Activated naive CD4-positive, alpha-beta T cell treated with anti-CD3 and anti-CD28 coated beads, Interleukin-2, amount 50 U/mL, for 24 hours (primary cell): ENCODE results near the gene ARHGEF17.

Source experiments
- H3K27ac Mint-ChIP-seq: one replicate; pipeline ENCODE4 v1.8.0; 2021; ENCODE audit warnings: mild to moderate bottlenecking, mixed read lengths
- H3K27me3 Mint-ChIP-seq: one replicate; pipeline ENCODE4 v1.8.0; 2021; ENCODE audit warnings: mixed read lengths
- H3K36me3 Mint-ChIP-seq: one replicate; pipeline ENCODE4 v1.8.0; 2021; ENCODE audit warnings: mixed read lengths
- H3K4me1 Mint-ChIP-seq: one replicate; pipeline ENCODE4 v1.8.0; 2021; ENCODE audit warnings: mixed read lengths
- H3K4me3 Mint-ChIP-seq: one replicate; pipeline ENCODE4 v1.8.0; 2021; ENCODE audit warnings: mild to moderate bottlenecking, mixed read lengths
- H3K9me3 Mint-ChIP-seq: one replicate; pipeline ENCODE4 v1.8.0; 2021; ENCODE audit warnings: mixed read lengths

Gene ARHGEF17

DNA sequence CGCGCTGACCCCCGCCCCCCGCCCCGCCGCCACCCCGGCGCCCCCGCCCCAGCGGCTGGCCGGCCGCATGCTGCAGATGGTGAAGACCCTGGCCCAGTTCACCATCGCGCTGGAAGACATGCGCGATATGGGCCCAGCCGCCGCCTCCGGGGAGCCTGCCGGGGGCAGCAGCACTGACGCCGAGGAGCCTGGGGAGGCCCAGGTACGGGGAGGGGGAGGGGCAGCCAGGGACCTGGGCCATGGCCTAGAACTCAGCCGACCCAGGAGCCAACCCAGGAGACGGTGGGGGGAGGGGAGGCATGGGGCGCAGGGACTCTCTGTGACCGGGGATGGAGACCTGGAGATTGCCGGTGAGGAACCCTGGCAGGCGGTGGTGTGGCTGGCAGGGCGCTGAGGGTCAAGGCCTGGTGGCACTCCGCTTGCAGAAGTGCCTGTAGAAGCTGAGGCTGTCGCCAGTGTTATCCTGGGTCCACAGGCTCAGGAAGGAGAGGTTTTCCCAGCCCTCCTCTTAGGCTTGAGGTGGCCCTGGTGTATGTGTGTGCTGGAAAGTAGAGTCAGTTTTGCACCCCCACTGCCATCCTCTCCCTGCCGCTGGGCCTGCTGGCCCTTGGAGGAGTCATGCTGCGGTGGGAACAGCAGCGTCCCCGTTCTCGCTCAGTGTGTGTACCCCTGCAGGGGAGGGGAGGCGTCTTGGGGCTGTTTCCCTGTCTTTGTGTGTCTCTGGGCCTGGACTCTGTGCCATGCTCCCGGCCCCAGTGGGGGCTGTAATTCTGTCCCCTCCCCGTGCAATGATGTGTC is 35.2 kb downstream of the ARHGEF17 start:
- Mint-ChIP-seq H3K4me1 (no peaks in the 10 kb centered on the region), H3K9me3 (no peaks in the 10 kb centered on the region), H3K27ac (no peak overlapping the region), H3K36me3 (no peaks in the 10 kb centered on the region), H3K4me3 (no peak overlapping the region), H3K27me3 (no peaks in the 10 kb centered on the region)

DNA sequence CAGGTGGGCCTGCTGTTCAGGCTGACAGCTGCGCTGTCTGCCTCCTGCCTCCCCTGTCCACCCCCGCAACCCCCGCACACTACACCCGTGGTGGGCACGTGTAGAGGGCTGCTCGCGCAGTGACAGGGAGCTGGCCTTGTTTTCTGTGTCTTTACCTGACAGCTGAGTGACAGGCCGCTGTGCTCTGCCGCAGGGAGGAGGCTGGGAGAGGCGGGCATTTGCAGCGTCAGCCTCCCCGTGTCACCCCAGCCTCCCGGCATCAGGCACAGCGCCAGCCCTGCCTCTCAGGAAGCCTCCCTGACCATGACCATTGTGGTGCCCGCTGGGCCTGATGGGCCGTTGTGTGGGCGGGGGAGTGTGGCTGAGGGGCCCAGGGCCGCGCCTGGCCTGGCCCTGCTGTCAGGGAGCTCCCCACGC is 36.1 kb downstream of the ARHGEF17 start:
- no peaks in the 10 kb centered on the region for H3K27me3 Mint-ChIP-seq
- H3K27ac Mint-ChIP-seq: no peak overlapping the region
- H3K9me3 Mint-ChIP-seq: no peaks in the 10 kb centered on the region
- no peaks in the 10 kb centered on the region for H3K36me3 Mint-ChIP-seq
- H3K4me1 Mint-ChIP-seq: no peaks in the 10 kb centered on the region
- no peak overlapping the region for H3K4me3 Mint-ChIP-seq

DNA sequence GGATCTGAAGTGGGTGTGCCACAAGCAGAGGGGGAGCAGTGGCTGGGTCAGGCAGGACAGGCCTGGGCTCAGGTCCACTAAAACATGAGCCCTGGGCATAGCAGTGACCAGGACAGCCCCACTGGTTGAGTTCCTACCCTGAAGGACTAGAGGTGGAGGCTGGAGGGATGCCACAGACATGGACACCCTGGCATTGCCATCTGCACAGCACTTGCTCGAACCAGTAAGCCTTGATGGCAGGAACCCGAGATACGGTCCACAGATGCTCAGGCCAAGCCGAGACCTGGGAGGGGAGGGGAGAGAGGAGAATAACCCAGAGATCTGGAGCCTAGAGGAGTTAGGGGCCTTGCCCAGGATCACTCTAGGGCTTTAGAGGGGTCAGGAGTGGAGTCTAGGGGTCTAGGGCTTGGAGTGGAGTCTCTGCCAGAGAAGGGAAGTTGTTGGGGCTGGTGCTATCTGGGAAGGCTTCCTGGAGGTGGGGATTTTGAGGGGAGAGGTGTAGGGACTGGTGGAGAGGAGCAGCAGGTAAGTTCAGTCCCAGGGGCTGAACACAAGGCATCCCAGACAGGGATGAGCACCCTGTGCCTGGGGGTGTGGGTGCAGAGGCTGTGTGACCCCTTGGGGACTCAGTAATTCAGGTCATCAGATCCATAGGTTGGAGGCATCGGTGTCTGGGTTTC is 37.5 kb downstream of the ARHGEF17 start:
- H3K36me3 Mint-ChIP-seq: no peaks in the 10 kb centered on the region
- H3K4me1 Mint-ChIP-seq: no peaks in the 10 kb centered on the region
- H3K27ac Mint-ChIP-seq: no peak overlapping the region
- H3K9me3 Mint-ChIP-seq: no peaks in the 10 kb centered on the region
- H3K27me3 Mint-ChIP-seq: no peaks in the 10 kb centered on the region
- no peak overlapping the region for H3K4me3 Mint-ChIP-seq

DNA sequence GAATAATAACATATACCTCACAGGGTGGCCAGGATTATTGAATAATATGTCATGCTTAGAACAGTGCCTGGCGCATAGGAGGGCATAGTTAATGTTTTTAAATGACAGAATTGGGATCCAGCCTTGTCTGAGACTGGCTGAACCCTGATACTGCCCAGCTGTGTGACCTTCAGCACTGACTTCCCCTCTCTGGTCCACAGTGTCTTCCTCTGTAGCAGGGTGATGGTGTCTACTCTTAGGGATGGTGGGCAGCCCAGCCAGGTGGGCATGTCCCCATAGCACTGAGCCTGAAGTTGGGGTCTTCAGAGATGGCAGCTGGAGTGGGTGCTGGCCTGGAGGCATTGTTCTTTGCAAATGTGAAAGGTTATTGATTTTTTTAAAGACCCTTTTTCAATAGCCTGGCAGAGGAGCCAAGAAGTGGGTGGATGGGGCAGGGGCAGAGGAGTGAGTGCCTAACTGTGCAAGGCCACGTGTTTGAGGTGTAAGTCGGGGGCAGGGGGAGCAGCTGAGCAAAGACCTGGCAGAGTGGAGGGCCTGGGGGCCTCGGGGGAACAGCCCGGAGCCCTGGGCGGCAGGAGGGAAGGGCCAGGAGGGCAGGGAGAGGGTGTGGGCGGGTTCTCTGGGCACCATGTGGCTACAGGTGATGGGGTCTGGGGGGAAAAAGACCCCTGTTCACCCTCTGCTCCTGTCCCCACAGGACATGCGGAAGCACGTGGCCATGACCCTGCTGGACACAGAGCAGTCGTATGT is 38.3 kb downstream of the ARHGEF17 start:
- no peak overlapping the region for H3K4me3 Mint-ChIP-seq
- no peak overlapping the region for H3K27ac Mint-ChIP-seq
- peaks cover 3% of the 10 kb centered on the region for H3K4me1 Mint-ChIP-seq
- H3K27me3 Mint-ChIP-seq: no peaks in the 10 kb centered on the region
- H3K9me3 Mint-ChIP-seq: no peaks in the 10 kb centered on the region
- no peaks in the 10 kb centered on the region for H3K36me3 Mint-ChIP-seq

DNA sequence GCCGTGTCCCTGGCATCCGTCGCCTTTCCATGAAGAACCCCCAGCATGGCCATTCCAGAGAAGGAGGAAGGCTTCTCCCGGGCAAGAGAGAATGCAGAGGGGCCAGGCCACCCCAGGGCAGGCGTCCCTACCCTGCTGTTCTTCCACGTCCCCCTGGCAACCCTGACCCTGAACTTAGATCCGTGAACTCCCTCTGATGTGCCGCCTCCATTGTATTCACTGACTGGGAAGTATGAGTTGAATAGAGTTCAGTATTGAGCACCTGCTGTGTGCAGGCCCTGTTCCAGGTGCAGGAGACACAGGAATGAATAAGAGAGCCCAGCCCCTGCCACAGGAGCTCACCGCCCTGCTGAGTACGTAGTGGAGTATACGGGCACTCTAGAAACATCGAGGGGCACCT is 39.0 kb downstream of the ARHGEF17 start:
- no peaks in the 10 kb centered on the region for H3K36me3 Mint-ChIP-seq
- no peaks in the 10 kb centered on the region for H3K9me3 Mint-ChIP-seq
- no peak overlapping the region for H3K4me3 Mint-ChIP-seq
- no peak overlapping the region for H3K27ac Mint-ChIP-seq
- H3K4me1 Mint-ChIP-seq: peaks cover 4% of the 10 kb centered on the region
- no peaks in the 10 kb centered on the region for H3K27me3 Mint-ChIP-seq

DNA sequence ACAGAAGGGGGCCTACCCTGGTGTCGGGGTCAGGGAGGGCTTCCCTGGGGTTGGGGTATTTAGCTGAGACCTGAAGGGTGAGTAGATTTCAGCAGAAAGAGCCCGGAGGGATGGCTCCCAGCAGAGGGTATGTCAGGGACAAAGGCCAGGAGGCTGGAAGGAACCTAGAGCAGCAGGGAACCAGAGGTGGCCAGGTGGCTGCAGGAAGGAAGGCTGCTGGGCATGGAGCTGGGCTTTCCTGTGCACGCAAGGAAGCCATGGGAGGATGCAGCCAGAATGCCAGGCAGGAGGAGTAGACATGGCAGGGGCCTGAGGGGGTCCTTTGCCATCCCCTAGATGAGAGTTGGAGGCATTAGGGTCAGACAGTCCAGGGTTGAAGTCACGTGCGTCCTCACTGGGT is 40.8 kb downstream of the ARHGEF17 start:
- no peak overlapping the region for H3K4me3 Mint-ChIP-seq

DNA sequence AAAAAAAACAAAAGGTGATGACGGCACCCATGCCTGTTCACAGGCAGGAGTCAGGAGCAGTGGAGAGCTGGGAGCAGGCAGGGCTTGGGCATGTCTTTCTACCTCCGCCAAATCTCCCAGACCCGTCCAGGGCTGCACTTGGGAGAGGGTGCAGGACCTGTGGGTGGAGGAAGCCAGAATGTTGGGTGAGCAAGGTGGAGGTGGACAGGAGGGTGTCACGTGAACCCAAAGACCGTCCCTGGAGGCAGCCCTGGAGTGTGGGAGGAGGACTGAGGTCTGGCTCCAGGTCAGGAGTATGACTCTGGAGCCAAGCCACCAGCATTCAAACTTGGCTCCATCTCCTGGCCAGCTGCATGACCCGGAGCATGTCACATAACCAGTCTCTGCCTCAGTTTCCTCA is 41.6 kb downstream of the ARHGEF17 start:
- H3K27ac Mint-ChIP-seq: no peak overlapping the region
- no peaks in the 10 kb centered on the region for H3K27me3 Mint-ChIP-seq

More for the DNA sequence above, 40.8 kb downstream of the ARHGEF17 start:
- Mint-ChIP-seq H3K9me3 (no peaks in the 10 kb centered on the region), H3K36me3 (no peaks in the 10 kb centered on the region), H3K4me1 (peaks cover 4% of the 10 kb centered on the region), H3K27ac (no peak overlapping the region), H3K27me3 (no peaks in the 10 kb centered on the region)

DNA sequence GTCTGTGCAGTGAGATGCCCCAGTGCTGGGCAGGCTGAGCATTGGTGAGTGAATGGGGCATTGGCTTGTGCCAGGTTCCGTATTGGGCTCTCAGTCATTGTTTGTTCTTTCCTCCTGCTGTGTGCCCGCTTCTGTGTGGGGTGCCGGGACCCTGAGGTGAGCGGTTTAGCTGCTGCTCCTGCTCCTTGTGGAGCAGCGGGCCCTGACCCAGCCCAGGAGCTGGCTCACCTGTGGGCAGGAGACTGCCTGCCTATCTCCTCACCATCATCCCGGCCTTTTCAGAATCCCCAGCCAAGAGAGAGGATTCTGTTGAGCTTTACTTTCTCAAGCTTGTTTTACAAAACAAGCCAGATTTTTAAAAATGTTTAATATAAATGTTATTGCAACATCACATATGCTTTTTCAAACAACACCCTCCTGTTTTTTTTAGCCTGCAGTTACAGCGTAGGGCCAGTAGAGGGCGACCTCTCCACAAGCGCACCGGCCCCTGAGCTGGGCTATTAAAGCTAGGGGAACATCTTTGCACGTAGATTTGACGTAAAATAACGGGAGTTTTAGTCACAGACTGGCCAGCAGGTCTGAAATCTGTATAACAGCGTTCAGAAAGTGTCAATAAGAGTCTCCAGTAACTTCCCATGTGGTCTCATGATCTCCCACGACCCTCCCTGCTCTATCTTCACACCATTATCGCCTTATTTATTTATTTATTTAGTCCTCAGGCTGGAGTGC is 43.0 kb downstream of the ARHGEF17 start:
- no peaks in the 10 kb centered on the region for H3K9me3 Mint-ChIP-seq
- H3K27ac Mint-ChIP-seq: no peak overlapping the region
- no peaks in the 10 kb centered on the region for H3K36me3 Mint-ChIP-seq
- H3K4me3 Mint-ChIP-seq: no peak overlapping the region
- no peaks in the 10 kb centered on the region for H3K27me3 Mint-ChIP-seq
- peaks cover 4% of the 10 kb centered on the region for H3K4me1 Mint-ChIP-seq

More for the DNA sequence above, 41.6 kb downstream of the ARHGEF17 start:
- H3K36me3 Mint-ChIP-seq: no peaks in the 10 kb centered on the region
- H3K9me3 Mint-ChIP-seq: no peaks in the 10 kb centered on the region
- peaks cover 4% of the 10 kb centered on the region for H3K4me1 Mint-ChIP-seq
- no peak overlapping the region for H3K4me3 Mint-ChIP-seq

DNA sequence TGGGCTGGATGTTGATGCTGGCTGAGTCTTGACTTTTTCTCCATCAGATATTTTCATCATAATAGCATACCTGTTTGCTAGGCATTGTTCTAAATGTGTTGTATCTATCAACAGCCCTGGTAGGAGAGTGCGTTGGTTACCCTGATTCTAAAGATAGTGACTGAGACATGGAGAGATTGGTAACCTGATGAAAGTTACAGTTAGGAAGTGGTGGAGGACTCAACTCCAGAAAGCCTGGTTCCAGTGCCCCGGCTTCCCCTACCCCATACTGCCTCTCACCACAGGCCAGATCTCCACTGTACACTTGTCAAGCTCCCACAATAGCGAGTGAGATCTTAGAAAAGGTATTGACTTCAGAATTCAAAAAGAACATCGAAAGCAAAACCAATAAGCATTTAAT is 45.3 kb downstream of the ARHGEF17 start:
- H3K36me3 Mint-ChIP-seq: no peaks in the 10 kb centered on the region
- H3K27ac Mint-ChIP-seq: no peak overlapping the region

DNA sequence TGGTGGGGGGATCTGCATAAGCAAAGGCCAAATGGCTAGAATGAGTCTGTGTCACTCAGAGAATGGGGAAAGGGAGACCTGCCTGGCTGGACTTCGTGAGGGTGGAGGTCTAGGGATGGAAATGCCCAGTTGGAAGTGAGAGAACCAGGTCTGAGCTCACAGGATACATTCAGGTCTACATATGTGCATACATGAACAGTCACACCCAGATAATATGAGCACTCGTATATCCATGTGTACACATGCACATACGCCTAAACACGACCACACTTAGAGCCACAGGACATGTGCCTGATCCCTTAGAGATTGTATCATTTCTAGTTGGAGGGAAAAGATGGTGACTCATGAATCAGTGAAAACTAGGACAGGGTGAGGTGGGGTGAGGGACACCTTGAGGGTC is 47.0 kb downstream of the ARHGEF17 start:
- Mint-ChIP-seq H3K4me3 (no peak overlapping the region), H3K27ac (no peak overlapping the region), H3K27me3 (no peaks in the 10 kb centered on the region), H3K4me1 (peaks cover 4% of the 10 kb centered on the region), H3K9me3 (no peaks in the 10 kb centered on the region), H3K36me3 (no peaks in the 10 kb centered on the region)

More for the DNA sequence above, 45.3 kb downstream of the ARHGEF17 start:
- Mint-ChIP-seq H3K27me3 (no peaks in the 10 kb centered on the region), H3K4me3 (no peak overlapping the region), H3K9me3 (no peaks in the 10 kb centered on the region), H3K4me1 (peaks cover 4% of the 10 kb centered on the region)

DNA sequence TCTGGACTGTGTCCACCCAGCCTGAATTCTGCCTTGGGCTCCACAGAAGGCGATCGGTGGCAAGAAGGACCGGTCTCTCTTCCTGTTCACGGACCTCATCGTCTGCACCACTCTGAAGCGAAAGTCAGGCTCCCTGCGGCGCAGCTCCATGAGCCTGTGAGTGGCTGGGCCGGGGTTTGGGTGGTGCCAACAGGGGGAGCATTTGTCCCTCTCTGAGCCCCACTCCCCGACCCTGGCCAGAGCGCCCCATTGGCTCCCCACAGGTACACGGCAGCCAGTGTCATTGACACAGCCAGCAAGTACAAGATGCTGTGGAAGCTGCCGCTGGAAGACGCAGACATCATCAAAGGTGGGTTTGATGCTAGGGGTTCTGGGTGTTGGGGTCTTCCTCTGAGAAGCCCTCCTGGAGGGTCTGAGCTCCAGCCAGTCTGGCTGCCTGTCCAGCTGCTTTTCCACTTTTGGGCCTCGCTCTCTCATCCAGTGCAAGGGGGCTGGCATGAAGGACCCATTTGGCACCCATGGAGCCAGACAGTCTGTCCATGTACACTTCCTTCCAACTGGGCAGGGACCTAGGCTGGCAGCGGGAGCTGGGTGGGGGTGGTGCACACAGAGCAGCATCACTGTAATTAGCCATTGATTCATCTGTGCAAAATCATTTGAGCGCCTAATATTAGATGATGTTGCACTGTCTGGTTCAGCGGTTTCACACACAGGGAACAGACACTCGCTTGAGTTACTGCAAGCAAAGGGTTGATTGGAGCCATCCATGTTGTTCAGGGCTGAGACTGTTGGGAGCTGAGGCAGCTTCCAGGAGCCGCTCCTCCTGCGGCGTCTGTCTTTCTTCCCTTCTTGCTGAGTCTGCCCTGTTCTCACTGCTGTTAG is 49.1 kb downstream of the ARHGEF17 start:
- no peak overlapping the region for H3K4me3 Mint-ChIP-seq

DNA sequence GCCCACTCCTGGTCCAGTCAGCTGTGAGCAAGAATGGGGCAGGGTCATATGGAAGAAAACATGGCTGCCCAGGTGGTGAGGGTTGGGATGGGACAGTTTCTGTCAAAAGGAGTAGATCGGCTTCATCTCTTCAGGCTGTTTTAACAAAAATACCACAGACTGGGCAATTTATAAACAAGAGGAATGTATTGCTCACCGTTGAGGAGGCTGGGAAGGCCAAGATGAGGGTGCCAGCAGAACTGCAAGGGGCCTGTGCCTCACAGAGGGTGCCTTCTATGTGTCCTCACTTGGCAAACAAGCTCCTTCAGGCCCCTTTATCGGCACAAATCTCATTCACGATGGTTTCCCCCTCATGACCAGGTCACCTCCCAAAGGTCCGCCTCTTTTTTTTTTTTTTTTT is 50.0 kb downstream of the ARHGEF17 start:
- no peaks in the 10 kb centered on the region for H3K4me1 Mint-ChIP-seq
- H3K9me3 Mint-ChIP-seq: no peaks in the 10 kb centered on the region
- no peaks in the 10 kb centered on the region for H3K27me3 Mint-ChIP-seq
- H3K4me3 Mint-ChIP-seq: no peak overlapping the region
- no peaks in the 10 kb centered on the region for H3K36me3 Mint-ChIP-seq
- no peak overlapping the region for H3K27ac Mint-ChIP-seq

More for the DNA sequence above, 49.1 kb downstream of the ARHGEF17 start:
- Mint-ChIP-seq H3K27me3 (no peaks in the 10 kb centered on the region), H3K27ac (no peak overlapping the region), H3K4me1 (no peaks in the 10 kb centered on the region), H3K9me3 (no peaks in the 10 kb centered on the region), H3K36me3 (no peaks in the 10 kb centered on the region)

DNA sequence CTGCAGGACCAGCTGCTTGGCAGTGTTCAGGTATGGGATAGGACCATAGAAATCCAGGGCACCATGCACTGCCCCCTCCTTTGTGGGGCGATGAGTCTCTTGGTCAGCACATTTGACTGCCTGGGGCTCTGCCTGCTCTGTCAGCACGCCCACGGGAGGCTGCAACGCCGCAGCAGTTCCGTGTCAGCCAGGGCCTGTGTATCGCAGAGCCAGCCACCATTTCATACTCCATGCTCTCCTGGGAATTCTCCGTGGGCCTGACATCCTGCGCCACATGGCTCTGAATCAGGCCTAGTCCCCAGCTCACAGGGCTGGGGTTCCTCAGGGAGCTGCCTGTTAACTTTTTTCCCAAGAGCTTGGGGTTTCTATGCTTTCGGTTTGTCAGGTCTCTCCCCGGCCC is 51.3 kb downstream of the ARHGEF17 start:
- Mint-ChIP-seq H3K27me3 (no peaks in the 10 kb centered on the region), H3K27ac (peak overlapping the region; percentile 23), H3K4me3 (no peak overlapping the region), H3K9me3 (no peaks in the 10 kb centered on the region), H3K36me3 (no peaks in the 10 kb centered on the region), H3K4me1 (no peaks in the 10 kb centered on the region)

DNA sequence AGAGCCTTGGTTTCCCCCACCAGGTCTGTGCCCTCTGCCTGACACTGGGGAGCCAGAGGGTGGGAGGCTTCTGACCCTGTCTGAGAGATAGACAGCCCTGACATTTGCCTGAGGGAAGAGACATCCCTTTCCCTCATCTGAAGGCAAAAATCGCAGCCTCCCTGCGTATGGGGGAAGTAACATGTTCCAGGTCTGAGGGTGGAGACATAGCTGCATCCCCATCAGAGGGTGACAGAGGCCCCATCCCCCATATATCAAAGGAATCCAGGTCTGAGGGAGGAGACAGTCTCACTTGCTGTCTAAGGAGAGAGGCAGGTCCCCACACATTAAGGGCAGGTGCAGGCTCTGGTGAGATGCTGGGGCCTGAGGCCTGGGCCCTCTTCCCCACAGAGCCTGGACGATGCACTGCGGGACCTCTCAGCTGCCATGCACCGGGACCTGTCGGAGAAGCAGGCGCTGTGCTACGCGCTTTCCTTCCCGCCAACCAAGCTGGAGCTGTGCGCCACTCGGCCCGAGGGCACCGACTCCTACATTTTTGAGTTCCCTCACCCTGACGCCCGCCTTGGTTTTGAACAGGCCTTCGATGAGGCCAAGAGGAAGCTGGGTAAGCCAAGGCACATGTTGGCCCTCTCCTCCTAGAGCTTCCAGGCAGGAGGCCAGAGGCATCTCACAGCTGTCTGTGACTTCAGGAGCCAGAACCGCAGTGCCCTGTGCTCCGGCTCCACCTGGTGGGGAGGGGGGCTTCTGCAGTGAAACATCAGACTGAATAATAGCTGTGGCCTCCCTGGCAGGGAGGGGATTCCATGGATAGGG is 52.1 kb downstream of the ARHGEF17 start:
- Mint-ChIP-seq H3K36me3 (no peaks in the 10 kb centered on the region), H3K9me3 (no peaks in the 10 kb centered on the region), H3K4me3 (no peak overlapping the region), H3K27ac (no peak overlapping the region), H3K27me3 (no peaks in the 10 kb centered on the region), H3K4me1 (no peaks in the 10 kb centered on the region)
